Stimulated activated naive CD4-positive, alpha-beta T cell (primary cell): ENCODE measurements around the gene PACSIN2.

Experiments used
- DNase-seq, 6 experiments: peaks; one replicate each; lab custom pipeline; 2025; lab: John Stamatoyannopoulos, UW

PACSIN2 gene

DNA sequence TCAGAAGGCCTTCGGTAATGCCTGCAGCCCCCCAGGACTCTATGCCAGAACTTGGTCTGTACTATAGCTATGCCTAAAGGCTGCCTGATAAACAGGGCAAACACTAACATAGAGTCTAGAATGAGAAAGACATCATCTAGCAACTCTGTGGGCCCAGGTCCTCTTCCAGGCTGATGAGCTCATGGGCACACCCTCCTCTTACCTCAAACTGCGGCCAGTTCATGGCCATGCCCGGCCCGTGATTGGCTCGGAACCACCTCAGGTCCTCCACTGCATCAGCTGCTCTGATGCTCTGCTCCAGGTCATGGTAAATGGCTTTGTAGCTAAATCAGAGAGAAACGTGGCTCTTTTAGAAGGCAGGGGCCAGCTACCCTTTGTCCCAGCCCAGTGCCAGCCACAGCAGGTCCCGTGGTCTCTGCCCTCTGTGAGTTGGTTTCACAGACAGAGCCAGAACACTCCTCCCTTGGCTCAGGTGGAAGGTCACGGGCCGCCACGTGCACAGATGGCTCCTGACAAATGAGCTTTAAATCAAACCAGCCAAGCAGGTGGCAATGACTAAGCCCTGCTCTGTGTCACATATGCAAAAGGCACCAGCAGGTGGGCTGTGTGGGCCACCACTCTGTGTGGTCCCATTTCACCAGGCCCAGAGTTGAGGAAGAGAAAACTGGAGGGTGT is 132.8 kb downstream of the PACSIN2 start:
- no peak for DNase-seq

DNA sequence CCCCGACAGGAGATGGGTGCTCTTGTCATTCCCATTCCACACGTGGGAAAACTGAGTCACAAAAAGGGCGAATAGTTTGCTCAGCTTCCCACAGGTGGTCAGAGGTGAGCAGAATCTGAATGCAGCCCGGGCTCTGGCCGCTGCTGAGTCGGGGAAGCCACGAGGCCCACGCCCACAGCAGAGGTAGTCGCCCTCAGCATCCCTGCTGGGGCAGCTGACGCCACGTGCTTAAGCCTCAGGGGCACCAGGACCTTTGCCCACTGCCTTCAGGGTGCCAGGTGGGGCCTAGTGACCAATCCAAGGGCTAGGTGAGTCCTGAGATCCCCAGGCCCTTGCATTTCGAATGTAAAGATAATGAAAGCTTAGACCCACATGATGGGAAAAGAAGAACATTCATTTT is 133.7 kb downstream of the PACSIN2 start:
- DNase-seq, result no peak

DNA sequence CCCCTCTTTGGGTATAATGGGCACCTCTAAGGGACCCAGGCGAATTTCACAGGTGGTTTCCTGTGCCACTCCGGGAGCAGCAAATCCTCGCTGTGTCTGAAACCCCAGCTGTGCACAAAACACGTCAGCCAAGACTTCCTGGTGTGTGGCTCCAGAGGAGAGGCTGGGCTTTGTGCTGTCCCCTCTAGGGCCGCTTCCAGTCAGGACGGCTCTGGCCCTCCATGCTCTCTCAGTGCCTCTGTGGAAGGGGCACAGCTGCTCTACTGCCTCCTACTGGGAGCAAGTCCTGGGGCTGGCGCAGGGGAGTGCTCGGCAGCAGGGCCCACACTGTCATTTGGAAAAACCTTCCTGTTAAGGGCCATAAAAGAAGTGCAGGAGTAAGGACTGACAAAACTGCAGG is 134.1 kb downstream of the PACSIN2 start:
- no peak for DNase-seq

DNA sequence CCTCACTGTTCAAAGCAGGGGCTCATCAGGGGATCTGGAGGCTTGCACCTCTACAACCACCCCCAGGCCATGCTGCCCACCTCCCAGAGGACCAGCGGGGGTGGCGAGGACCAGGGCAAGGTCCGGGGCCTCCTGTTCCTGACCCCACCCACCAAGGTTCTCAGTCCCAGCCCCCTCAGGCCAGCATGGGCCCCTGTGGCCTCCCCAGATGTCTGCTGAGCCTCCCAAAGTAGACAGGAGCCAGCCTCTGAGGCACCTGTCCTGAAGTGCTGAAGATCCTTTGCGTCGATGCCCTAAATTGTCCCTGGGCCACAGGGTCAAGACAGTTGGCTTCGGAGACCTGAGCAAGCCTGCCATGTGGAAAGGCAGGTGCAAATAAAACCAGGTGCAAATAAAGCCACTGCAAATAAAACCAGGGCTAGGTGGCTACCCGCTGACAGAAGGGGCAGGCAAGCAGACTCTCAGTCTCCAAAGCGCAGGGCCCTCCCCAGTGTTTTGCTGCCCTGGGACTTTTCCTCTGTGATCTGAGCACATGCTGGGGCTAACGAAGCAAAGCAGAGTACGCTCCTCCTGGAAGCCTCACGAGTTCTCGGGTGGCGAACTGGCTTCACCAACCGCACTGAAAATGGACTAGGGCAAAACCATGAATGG is 135.5 kb downstream of the PACSIN2 start:
- DNase-seq, result no peak

DNA sequence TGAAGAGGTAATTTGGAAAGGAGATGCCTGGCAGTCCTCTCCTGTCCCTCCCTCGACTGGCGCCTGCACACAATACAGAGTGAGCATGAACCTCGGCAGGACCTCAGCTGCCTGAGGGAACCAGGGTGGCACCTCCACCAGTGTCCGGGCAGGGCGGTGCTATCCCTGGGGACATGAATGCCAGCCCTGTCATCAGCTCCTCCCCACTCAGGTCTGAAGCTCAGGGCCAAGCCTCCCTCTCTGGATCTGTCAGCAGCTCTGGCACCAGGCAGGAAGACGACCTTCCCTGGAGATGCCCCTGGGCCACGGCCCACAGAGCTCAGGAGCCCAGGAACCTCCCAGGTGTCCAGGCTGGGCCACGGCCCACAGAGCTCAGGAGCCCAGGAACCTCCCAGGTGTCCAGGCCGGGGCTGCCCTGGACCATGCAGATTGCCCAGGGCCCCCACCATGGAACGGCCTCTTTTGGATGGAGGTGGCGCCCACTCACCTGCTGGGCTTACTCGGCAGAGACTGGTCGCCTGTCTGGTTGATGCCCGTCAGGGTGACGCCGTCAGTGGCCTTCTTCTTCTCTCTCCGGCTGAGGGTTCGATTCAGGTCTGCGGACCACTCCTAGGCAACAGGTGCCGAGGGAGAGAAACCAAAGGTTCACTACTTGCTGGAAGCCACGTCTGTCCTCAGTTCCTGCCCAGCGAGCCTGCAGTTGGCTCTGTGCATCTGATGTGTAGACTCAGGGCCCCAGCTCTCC is 136.2 kb downstream of the PACSIN2 start:
- no peak for DNase-seq

DNA sequence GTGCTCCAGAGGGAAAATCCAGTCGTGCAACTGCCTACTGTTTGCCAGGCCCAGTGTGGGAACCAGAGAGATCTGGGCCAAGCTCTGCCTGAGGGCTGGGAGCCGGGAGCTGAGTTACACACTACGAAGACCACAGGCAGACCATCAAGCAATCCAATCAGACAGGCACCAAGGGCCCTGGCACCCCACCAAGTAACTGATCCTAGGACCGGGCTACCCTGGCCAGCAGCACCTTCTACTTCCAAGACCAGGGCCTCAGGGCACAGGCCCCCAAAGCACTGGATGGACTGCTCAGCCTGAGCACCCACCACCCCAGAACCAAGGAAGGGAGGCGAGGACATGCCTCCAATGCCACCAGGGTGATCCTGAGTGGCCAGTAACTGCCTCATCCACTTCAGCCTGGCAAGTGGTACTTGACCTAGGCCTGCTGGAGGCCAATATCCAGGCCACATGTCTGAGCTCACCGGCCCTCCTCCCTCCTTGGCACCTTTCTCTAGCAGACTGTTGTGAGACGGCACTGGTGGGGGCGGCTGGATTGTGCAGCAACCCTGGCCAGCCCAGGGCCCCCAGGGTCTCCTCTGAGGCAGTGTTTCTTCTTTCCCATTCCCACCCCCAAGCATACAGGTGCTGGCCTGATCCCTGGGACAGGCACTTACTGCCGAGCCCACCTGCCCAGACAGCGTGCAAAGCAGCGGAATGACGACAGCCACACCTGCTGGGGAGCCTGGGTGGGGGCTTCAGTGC is 137.2 kb downstream of the PACSIN2 start:
- DNase-seq, result no peak

DNA sequence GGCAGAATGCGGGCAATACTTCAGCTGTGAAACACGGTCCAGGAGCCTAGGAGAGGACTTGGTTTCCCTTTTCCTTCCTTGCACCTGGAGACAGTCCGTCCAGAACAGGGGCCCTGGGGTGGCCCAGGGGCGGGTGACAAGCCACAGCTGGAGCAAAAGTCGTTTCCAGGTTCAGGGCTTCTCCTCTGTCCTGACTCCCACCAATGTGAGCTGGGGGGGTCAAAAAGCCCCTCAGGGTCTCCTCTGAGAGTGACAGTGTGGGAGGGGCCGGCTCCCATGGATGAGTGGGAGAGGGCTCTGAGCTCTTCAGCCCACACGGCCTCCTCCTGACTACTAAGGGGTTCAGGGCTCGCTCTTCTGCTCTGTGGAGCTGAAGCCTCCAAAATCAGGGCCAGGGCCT is 137.8 kb downstream of the PACSIN2 start:
- no peak for DNase-seq

DNA sequence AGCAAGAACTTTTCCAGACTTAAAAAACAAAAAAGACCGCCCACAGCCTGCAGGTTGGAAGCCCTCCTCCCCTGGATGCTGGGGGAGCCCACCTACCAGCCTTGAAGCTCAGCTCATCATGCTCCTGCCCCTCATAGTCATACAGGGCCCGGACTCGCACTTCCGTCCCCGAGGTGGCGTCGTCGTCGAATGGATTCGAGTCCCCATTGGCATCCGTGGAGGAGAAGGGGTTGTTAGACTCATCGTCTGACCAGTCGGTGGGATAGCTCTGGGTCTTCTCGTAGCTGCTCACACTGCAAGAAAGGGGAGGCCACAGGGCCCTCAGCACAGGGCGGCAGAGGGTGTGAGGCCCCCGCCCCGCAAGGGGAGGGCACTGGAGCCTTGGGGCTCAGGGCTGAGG is 138.9 kb downstream of the PACSIN2 start:
- DNase-seq, result no peak

DNA sequence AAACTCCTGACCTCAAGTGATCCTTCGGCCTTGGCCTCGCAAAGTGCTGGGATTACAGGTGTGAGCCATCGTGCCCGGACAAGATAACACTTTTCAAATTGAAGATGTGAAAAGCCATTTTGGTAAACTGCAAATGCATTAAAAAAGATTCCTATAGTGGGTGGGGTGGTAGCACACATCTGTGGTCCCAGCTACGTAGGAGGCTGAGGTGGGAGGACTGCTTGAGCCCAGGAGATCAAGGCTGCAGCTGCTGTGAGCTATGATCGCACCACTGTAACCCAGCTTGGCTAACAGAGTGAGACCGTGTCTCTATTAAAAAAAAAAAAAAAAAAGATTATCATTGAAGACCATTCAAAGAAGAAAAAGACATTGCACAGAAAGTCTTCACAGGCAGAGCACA is 140.9 kb downstream of the PACSIN2 start:
- DNase-seq, result no peak

DNA sequence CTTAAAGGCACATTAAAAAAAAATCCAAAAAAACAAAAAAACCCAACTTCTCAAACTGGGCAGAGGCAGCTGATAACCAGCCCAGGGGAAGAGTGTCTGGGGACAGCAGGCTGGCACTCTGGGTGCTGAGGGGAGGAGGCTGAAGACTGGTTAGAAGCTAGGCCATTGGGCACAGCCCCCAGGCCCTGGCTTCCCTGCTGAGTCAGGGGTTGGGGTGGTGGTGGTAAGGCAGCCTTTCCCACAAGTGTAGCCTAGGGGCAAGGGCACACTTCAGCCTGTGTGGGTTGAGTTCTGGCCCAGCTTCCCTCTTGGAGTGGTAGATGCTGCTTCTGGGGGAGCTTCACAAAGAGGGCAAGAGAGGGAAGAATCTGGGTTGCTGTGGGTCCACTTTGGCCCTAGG is 141.6 kb downstream of the PACSIN2 start:
- DNase-seq, result no peak

DNA sequence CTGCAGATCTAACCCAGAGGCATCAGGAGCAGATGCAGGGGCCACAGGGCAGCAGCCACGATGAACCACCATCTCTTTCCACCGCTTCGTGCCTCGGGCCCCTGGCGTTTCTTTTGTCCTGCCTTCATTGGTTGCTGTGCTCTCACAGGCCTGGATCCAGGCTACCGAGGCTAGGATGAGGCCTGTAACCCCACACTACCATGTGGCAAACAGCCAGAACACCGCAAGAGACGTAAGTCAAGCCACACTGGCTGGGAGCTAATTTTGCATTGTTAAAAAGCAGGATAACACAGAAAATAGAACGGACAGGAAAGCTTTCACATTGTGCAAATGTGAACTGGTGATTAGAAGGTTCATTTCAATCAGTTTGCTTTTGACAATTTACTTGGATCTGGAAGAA is 142.1 kb downstream of the PACSIN2 start:
- no peak for DNase-seq

DNA sequence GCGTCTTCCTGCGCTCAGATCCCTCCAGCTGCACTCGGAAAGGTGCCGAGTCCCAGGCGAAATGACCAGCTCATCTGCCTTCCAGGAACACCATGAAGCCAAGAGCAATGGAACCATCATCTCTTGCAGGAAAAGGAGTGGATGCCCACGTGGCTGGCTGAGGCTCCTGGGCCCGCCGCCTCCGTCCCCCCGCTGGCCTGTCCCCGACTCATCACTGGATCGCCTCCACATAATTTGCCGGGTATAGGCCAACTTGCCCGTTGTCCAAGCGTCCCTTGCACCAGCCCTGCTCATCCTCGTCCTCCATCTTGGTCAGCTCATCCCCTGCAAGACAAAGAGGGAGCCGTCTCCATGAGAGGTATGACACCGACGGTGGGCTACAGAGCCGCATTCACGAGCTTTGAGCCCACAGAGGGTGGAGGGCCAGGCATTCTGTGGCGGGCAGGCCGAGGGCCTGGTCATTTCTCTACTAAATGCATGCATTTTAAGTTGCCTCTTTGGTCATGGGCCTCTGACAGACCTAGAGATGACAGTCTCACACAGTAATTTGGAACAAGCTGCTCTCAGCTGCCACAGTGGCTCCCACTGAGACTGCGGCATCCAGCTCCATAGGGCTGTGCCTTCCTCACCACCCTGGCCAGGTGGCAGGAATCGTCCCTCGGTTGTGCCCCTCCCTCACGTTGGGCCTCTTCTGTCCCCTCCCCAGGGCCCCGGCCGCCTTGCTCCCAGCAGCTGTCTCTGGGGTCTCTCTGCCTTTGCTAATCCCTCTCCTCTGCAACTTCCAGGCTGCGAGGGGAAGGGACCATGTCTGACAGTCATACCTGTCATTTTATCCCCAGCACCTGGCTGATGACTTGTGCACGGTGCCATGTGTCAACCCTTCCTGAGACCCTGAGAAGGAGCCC is 143.6 kb downstream of the PACSIN2 start:
- no peak for DNase-seq

DNA sequence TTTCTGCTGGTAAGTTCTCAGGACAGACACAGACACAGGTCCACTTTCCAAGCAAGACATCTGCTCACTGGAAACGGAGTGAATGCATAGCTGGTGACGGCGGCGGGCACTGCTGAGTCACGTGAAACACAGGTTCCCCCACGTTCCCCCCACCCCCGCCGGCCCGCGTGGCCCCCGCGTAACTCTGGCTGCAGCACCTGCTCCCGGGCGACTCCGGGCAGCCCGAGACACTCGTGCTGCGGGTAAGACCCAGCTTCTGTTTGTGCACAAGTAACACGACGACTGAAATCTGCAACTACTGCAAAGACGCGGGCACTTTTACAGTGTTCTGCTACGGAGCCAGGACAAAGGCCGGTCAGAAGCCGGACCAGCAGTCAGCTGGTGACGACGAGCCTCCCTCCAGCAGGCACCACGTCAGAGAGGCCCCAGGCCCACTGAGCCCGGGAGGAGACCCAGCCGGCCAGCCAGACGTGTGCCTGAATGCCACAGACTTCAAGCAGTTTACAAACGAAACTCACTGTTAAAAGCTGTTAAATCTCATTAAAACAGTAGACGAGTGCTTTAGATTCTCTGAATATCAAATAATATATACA is 145.0 kb downstream of the PACSIN2 start:
- DNase-seq, result no peak

DNA sequence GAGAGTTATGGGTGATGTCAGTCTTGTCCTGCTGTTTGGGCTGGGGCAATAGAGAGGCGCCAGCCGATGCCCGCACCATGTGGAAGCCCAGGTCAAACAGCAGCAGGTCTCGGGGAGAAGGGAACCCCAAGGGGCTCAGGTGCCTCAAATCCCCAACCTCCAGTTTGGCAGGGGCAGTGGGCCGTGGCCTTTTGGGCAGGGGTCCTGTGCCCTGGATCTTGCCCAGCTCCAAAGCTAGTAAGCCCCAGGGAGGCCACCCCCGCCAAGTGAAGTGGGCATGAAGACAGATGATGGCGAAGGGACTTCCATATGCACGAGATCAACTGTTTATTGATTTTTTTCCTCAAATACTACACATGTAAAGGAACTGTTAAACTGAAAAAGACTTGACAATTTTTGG is 145.5 kb downstream of the PACSIN2 start:
- no peak for DNase-seq

DNA sequence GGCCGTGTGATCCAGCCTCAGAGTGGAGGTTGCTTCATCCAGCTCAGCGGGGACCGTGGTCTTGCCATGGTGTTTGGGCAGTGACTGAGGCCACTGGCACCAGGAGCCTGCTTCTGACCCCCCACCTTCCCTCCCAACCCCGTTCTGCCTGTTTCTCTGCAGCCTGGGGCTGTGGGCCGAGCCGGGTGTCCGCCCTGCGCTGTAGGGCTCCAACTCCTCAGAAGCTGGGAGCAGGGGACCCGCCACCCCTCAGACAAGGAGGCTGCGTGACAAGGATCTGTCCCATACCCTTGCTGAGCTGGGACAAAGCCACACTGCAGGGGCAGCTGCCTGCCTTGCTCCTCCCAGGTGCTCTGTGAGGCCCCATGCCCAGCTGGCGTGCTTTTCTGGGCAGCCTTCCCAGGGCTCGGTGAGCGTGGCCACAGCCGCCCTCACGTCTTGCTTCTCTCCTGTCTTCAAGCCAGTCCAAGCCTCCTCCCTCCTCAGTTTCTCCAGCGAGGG is 146.1 kb downstream of the PACSIN2 start:
- no peak for DNase-seq

DNA sequence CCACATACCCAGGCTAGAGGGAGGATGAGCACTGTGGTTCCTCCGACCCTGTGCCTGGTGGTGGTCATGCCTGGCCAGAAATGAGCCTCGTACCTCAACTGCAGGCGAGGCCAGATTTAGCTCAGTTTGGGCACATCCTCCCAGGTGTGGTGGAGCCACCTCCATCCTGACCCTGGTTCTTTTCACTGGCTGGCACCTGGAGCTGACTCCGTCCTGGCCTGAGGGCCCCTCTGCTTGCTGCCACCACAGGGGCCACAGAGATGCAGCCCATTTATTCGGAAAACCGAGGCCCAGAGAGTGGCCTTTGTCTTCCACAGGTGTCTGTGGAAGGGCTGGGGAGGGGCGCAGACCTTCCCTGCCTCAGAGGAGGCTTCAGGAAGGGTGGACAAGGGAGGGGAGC is 148.8 kb downstream of the PACSIN2 start:
- no peak for DNase-seq

DNA sequence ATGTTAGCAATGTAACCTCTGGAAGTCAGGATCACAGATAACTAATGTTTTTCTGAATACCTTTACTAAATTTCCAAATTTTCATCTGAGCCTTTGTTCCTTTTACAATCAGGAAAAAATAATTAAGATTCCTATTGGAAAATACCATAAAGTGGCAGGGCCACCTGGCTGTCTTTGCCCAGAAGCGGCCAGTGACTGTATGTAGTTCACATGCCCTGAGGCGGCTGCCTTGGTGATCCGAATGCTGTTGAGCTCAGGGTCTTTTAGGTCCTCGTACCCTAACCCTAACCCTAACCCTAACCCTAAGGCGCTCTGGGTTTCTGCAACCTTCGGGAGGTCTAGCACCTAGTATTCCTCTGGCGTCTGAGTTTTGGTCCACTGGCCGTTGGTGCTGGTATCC is 149.4 kb downstream of the PACSIN2 start:
- no peak for DNase-seq

DNA sequence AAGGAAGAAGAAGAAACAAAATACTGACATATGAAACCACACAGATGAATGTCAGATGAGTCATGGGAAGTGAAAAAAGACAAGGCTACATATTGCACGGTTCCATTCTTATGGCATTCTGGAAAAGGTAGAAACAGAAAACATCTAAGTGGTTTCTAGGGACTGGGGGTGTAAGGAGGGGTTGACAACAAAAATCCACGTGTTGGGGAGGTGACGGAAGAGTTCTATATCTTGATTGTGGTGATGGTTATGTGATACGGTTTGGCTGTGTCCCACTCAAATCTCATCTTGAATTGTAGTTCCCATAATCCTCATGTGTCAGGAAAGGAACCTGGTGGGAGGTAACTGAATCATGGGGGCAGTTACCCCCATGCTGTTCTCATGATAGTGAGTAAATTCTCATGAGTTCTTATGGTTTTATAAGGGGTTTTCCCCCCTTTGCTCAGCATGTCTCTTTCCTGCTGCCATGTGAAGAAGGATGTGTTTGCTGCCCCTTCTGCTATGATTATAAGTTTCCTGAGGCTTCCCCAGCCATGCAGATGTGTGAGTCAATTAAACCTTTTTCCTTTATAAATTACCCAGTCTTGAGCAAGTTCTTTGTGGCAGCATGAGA is 151.5 kb downstream of the PACSIN2 start:
- no peak for DNase-seq

DNA sequence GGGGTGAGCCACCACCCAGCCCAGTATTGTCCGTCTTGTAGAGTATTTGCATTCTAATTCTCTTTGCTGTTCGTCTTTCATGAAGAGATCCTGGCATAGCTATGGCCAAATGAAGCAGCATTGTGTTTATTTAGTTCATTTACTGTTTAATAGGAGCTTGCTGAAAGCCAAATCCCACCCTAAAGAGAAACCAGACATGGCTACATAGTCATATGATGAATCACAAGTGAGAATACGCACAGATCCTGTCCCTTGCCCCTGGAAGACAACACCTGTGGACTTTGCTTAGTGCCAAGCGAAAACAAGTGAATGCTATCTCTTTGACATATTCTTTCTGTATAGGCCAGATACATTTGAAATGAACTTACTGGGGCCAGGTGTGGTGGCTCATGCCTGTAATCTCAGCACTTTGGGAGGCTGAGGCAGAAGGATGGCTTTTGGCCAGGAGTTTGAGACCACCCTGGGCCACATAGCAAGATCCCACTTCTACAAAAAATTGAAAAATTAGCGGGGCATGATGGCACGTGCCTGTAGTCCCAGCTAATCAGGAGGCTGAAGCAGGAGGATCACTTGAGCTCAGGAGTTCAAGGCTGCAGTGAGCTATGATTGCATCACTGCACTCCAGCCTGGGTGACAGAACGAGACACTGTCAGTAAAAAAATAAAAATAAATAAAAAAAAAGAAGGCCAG is 152.8 kb downstream of the PACSIN2 start:
- no peak for DNase-seq

DNA sequence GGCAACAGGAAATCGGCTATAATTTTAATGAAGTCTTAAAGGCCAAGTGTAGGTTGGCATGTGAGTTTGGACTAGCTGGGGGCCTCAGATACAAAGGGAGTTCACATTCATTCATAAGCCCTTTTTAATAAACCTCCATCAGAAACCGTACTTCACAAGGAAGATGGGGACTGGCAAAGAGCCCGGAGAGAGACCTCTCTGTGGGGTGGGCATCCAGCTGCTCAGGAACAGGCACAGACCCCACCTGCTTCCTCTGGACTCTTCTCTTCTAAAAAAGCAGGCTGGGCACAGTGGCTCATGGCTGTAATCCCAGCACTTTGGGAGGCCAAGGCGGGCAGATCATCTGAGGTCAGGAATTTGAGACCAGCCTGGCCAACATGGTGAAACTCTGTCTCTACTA is 154.0 kb downstream of the PACSIN2 start:
- no peak for DNase-seq
